OCI-LY1 (cell line): Measurements from ENCODE around the gene PICK1.

Experiments used
- CTCF ChIP-seq: fragments of 200-600 bp; sonication (generic), shearing (Covaris generic); IDR thresholded peaks from 2 replicates; pipeline ENCODE4 v1.5.1; 2017; ENCODE audit warnings: mild to moderate bottlenecking, antibody characterized with exemption, low read length, moderate library complexity, mixed read lengths
- EZH2 ChIP-seq: fragments of 200-600 bp; sonication (generic), shearing (Covaris generic); IDR thresholded peaks from 2 replicates; pipeline ENCODE4 v1.8.0; 2017; ENCODE audit warnings: borderline replicate concordance, mixed run types, mild to moderate bottlenecking, antibody characterized with exemption, low read length, moderate library complexity, mixed read lengths

- TF ChIP-seq CTCF (no peak), EZH2 (no peak)
These were observed 16.2 kb downstream of the PICK1 start for GRCh38 chr22:38073150-38074130.
